Activated naive CD4-positive, alpha-beta T cell treated with anti-CD3 and anti-CD28 coated beads, Interleukin-2, amount 50 U/mL, for 24 hours (primary cell): Measurements from ENCODE around the gene ZNF570.

Experiments
- H3K27ac Mint-ChIP-seq: one replicate; pipeline ENCODE4 v1.8.0; 2021; ENCODE audit warnings: mild to moderate bottlenecking, mixed read lengths
- H3K27me3 Mint-ChIP-seq: one replicate; pipeline ENCODE4 v1.8.0; 2021; ENCODE audit warnings: mixed read lengths
- H3K36me3 Mint-ChIP-seq: one replicate; pipeline ENCODE4 v1.8.0; 2021; ENCODE audit warnings: mixed read lengths
- H3K4me1 Mint-ChIP-seq: one replicate; pipeline ENCODE4 v1.8.0; 2021; ENCODE audit warnings: mixed read lengths
- H3K4me3 Mint-ChIP-seq: one replicate; pipeline ENCODE4 v1.8.0; 2021; ENCODE audit warnings: mild to moderate bottlenecking, mixed read lengths
- H3K9me3 Mint-ChIP-seq: one replicate; pipeline ENCODE4 v1.8.0; 2021; ENCODE audit warnings: mixed read lengths

The ZNF570 gene

DNA sequence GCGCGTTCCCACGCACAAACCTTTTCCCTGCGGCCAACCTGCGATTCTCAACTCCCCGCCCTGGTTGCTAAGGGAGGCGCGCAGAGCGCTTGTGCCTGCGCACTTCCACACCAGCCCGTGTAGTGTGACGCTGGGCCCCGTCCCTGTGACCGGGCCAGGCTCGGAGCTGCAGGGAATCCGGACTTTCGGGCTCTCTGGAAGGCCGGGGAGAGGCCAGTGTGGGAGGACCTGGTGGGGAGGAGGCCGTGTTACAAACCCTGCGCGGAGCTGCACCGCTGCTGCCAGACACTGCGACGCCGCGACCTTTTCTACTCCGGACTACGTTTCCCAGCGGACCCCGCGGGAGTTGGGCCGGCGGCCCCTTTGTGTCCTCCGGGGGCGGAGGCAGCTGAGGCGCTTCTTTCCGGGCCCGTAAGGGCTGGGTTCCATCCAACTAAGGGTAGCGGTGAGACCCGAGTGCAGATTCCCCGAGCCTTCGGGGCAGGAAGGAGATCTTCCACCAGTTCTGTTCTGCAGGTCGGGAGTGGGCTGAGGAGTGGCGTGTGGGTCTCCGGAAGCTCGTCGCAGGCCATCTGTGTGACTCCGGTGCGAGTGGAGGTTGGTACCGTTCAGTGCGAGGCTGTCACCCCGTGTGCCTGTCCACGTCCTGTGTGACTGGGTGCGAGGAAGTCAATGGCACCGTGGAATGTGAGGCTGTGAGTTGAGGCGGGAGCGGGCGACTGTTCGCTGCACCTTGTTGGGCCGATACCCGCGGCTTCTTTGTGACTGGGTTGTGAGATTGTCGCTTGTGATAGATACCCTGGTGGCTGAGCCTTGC, at the start of gene ZNF570:
ZNF570 (plus strand) TSS at position 396 of the 817 bp plus-strand sequence. CDS start 999 bp downstream, outside the sequence.
- Mint-ChIP-seq H3K4me3 (peak within 1 kb of the TSS; percentile 98), H3K27me3 (no peaks in the 10 kb centered on the region), H3K4me1 (peaks cover 38% of the 10 kb centered on the region), H3K36me3 (peaks cover 29% of the 10 kb centered on the region), H3K27ac (peak within 1 kb of the TSS; percentile 97), H3K9me3 (peaks cover 15% of the 10 kb centered on the region)

DNA sequence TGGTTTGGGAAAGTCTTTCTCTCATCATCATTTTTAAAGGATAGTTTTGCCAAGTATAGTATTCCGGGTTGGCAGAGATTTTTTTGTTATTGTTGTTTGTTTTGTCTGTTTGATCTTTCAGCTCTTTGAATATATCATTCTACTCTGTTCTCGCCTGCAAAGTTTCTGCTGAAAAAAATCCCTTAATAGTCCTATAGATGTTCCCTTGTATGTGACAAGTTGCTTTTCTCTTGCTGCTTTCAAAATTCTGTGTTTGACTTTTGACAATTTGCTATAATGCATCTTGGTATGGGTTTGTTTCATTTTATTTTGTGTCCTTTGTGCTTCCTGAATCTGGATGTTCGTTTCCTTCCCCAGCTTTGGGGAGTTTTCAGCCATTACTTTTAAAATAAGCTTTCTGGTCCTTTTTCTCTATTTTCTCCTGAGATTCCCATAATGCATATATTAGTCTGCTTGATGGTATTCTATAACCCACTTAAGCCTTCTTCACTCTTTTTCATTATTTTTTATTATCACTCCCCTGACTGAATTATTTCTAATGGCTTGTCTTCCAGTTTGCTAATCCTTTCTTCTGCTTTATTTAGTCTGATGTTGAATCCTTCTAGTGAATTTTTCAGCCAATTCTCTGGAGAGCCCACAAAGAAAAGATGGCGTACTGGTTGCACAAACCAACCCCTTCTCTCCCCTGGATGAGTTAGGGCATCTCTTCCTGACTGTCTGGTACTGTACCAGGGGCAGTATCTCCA, 16.5 kb upstream of the ZNF570 start:
- H3K27ac Mint-ChIP-seq, result no peak overlapping the region
- peaks cover 71% of the 10 kb centered on the region for H3K36me3 Mint-ChIP-seq
- H3K27me3 Mint-ChIP-seq, result no peaks in the 10 kb centered on the region
- H3K9me3 Mint-ChIP-seq, result peaks cover 37% of the 10 kb centered on the region
- no peak overlapping the region for H3K4me3 Mint-ChIP-seq
- no peaks in the 10 kb centered on the region for H3K4me1 Mint-ChIP-seq

DNA sequence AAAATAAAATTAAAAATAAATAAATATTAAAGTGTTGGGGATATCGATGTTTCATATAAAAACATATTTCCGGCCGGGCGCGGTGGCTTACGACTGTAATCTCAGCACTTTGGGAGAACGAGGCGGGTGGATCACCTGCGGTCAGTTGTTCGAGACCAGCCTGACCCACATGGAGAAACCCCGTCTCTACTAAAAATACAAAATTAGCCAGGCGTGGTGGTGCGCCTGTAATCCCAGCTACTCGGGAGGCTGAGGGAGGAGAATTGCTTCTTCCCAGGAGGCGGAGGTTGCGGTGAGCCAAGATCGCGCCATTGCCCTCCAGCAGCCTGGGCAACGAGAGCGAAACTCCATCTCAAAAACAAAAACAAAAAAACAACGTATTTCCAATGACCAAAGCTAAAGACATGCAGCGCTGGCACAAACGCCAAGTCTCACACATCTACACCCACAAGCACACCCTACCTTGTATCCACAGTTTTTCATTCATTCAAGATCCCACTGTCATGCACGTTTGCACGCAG, 2.8 kb upstream of the ZNF570 start:
- H3K4me1 Mint-ChIP-seq, result peaks cover 38% of the 10 kb centered on the region
- peak overlapping the region; percentile 93 for H3K27ac Mint-ChIP-seq
- H3K36me3 Mint-ChIP-seq, result peaks cover 29% of the 10 kb centered on the region
- peak overlapping the region; percentile 95 for H3K4me3 Mint-ChIP-seq
- H3K9me3 Mint-ChIP-seq, result peaks cover 15% of the 10 kb centered on the region
- no peaks in the 10 kb centered on the region for H3K27me3 Mint-ChIP-seq

DNA sequence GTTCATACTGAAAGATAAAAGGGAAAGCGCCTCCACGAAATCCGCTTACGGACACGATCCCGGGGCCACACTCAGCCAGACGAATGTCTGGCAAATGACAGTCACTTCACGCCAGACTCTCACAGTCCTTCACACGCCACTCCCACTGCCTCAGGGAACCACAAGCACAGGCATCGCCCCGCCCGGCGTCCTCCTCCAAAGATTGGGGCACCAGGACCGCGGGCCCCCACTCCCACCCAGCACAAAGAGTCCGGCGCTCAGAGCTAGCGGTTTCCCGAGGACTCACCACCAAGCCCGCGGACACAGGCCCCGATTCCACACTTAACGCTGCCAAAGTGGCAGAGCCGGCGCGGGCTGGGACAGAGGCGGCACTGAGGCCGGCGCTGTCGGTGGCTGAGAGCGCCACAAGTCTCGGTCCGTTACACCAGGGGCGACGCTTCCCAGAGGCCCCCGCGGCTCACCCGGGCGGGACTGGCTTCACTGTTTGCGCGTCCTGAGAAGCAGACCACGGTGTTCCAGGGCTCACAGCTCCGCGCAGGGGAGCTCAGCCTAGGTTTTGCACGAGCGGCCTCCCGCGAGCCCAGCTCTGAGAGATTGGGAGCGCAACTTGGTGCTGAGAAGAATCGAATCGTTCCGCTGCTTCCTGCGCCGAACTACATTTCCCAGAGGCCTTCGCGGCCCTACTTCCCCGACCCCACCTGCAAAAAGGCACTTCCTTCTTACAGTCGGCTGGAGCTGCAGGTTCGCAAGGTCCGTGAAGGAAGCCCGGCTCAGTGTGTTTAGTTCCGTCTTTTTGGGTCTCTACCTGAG, 2.2 kb upstream of the ZNF570 start, which contains the start of gene ZNF569:
ZNF569 (minus strand) TSS at position 647 of the 810 bp plus-strand sequence. CDS start 22,523 bp downstream, outside the sequence.
- Mint-ChIP-seq H3K36me3 (peaks cover 29% of the 10 kb centered on the region), H3K27ac (peak within 1 kb of the TSS; percentile 93), H3K9me3 (peaks cover 15% of the 10 kb centered on the region)

DNA sequence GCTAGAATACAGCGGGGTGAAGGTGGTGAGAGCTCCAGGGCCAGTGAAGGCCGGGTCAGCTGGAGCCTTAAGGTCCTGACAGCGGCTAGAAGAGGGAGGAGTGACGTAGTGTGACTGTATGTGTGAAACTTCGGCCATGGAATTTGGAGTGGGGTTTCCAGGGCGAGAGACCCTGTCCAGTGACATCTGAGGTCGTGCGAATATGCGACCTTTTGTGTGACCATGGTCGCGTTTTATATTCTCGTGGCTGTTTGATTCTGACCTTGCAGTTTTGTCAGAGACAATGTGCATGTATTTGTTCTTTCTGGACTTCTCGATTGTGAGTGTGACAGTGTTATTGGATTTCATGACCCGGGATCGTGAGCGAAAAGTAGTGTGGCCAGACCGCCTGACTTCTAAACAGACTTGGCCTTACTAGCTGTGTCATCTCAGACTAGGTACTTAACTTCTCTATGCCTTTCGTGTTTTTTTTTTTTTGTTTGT, 1.5 kb upstream of the ZNF570 start:
- peak overlapping the region; percentile 95 for H3K4me3 Mint-ChIP-seq

More for the DNA sequence above, 2.2 kb upstream of the ZNF570 start, which contains the start of gene ZNF569:
- peaks cover 38% of the 10 kb centered on the region for H3K4me1 Mint-ChIP-seq
- H3K27me3 Mint-ChIP-seq, result no peaks in the 10 kb centered on the region
- H3K4me3 Mint-ChIP-seq, result peak within 1 kb of the TSS; percentile 95

DNA sequence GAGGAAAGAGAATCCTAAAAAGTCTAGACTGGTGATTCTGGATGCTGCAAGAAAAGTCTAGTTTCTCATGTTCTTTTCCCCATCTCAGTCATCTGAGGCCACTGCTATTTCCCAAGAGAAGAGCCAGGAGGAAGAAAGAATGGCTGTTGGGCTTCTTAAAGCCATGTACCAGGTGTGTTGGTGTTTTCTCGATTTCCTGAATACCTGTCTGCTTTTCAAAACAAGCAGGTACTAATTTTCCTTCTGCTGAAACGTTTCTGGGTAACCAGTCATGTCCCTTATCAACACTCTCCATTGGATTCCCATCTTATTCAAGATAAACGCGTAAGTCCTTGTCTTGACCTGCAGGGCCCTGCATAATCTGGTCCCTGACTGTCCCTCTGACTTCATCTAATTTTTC, 1.1 kb downstream of the ZNF570 start:
- peak overlapping the region; percentile 98 for H3K4me3 Mint-ChIP-seq
- peak overlapping the region; percentile 97 for H3K27ac Mint-ChIP-seq
- peaks cover 6% of the 10 kb centered on the region for H3K9me3 Mint-ChIP-seq
- H3K36me3 Mint-ChIP-seq, result peaks cover 20% of the 10 kb centered on the region
- H3K4me1 Mint-ChIP-seq, result peaks cover 38% of the 10 kb centered on the region
- H3K27me3 Mint-ChIP-seq, result no peaks in the 10 kb centered on the region

More for the DNA sequence above, 1.5 kb upstream of the ZNF570 start:
- Mint-ChIP-seq H3K9me3 (peaks cover 15% of the 10 kb centered on the region), H3K27ac (peak overlapping the region; percentile 93), H3K4me1 (peaks cover 38% of the 10 kb centered on the region), H3K36me3 (peaks cover 29% of the 10 kb centered on the region), H3K27me3 (no peaks in the 10 kb centered on the region)

DNA sequence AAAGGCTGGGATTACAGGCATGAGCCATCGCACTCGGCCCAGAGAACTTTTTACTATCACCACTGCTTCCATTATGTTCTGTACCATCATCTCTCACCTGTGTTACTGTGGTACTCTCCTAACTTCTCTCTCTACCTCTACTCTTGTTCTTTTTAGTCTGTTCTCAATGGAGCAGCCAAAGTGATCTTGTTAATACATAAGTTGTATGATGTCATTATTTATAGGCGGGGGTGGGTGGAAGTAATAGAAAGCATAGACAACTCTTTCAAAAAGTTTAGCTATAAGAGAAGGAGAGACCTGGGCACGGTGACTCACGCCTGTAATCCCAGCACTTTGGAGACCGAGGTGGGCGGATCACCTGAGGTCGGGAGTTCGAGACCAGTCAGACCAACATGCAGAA, 3.0 kb downstream of the ZNF570 start:
- no peak overlapping the region for H3K27ac Mint-ChIP-seq
- peaks cover 31% of the 10 kb centered on the region for H3K36me3 Mint-ChIP-seq
- no peaks in the 10 kb centered on the region for H3K27me3 Mint-ChIP-seq
- H3K9me3 Mint-ChIP-seq, result peaks cover 10% of the 10 kb centered on the region
- H3K4me1 Mint-ChIP-seq, result peaks cover 27% of the 10 kb centered on the region
- H3K4me3 Mint-ChIP-seq, result no peak overlapping the region

DNA sequence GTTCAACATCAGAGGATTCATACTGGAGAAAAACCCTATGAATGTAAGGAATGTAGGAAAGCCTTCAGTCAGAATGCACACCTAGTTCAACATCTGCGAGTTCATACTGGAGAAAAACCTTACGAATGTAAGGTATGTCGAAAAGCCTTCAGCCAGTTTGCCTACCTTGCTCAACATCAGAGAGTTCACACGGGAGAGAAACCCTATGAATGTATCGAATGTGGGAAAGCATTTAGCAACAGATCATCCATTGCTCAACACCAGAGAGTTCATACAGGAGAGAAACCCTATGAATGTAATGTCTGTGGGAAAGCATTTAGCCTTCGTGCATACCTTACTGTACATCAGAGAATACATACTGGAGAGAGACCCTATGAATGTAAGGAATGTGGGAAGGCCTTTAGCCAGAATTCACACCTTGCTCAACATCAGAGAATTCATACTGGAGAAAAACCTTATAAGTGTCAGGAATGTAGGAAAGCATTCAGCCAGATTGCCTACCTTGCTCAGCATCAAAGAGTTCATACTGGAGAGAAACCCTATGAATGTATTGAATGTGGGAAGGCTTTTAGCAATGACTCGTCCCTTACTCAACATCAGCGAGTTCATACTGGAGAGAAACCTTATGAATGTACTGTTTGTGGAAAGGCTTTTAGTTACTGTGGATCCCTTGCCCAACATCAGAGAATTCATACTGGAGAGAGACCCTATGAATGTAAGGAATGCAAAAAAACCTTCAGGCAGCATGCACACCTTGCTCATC, 15.4 kb downstream of the ZNF570 start:
- Mint-ChIP-seq H3K4me3 (no peak overlapping the region), H3K27ac (no peak overlapping the region), H3K9me3 (peaks cover 18% of the 10 kb centered on the region), H3K27me3 (no peaks in the 10 kb centered on the region), H3K4me1 (no peaks in the 10 kb centered on the region), H3K36me3 (peaks cover 52% of the 10 kb centered on the region)

DNA sequence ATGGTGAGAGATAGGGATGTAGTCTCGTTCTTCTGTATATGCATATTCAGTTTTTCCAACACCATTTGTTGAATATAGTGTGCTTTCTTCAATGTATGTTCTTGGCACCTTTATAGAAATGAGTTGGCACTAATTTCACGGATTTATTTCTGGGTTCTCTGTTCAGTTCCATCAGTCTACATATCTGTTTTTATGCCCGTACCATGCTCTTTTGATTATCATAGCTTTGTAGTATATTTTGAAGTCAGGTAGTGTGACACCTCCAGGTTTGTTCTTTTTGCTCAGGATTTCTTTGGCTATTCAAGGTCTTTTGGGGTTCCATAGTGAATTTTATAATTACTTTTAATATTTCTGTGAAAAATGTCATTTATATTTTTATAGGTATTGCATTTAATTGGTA, 23.1 kb downstream of the ZNF570 start:
- Mint-ChIP-seq H3K27ac (no peak overlapping the region), H3K4me3 (no peak overlapping the region), H3K27me3 (no peaks in the 10 kb centered on the region), H3K36me3 (peaks cover 20% of the 10 kb centered on the region), H3K9me3 (peaks cover 10% of the 10 kb centered on the region), H3K4me1 (no peaks in the 10 kb centered on the region)

DNA sequence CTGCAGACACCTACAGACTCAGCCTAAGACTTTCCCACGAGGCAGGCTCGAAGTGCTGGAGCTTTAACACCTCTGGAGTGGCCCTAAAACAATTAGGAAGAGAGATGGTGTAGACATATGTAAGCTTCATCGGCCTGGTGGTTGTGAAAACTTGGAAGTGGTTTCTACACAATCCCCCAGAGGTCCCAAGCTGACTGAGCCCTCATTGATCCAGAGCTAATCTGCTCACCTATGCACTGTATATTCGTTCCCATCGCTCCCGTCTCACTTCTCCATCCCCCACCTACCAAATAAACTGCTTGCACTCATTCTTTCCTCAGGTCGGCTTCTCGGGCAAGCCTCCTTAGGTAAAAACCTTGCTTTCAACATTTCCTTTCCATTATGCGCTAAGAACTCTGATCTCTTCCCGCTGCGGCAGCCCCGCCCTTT, 36.8 kb downstream of the ZNF570 start:
- Mint-ChIP-seq H3K27me3 (no peaks in the 10 kb centered on the region), H3K9me3 (peaks cover 20% of the 10 kb centered on the region), H3K36me3 (peaks cover 21% of the 10 kb centered on the region), H3K4me3 (no peak overlapping the region), H3K4me1 (no peaks in the 10 kb centered on the region), H3K27ac (no peak overlapping the region)

DNA sequence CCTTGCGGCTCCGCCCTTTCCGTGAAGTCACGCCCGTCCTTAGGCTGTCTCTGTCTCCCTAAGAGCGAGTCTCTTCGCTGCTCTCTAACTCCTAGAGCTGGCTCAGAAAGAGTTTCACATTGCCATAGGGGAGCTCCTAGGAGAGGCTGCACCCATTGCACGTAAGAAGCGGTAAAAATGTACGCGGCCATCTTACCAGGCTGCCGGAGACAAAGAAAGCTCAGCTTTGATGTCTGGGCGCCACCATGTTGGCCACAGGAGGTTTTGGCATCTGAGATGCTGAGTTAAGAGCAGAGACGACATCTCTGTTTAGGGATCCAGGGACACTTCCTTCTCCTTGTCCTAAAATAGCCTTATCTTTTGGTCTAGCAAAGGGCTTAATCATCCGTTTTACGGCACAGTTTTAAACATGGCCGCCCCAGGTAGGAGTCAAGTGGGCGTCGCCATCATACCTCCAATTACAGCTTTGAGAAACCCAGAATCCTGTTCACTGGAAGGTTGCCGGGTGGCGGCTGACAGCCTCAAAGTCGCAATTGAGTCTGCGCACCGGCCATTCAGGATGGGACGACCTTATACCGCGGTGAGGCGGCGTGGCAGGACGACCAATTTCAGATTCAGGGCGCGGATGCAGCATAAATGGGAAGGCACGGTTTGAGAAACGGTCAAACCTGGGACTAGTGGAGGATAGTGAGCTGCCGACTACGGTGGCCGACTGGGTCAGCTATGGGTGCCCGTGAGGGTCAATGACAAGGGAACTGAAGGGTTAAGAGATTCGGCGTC, 37.4 kb downstream of the ZNF570 start, which contains the start of gene ZNF793:
ZNF793 (plus strand) TSS at position 553 of the 780 bp plus-strand sequence. CDS start 16,501 bp downstream, outside the sequence.
- no peaks in the 10 kb centered on the region for H3K27me3 Mint-ChIP-seq
- no peak within 1 kb of the TSS for H3K27ac Mint-ChIP-seq
- no peaks in the 10 kb centered on the region for H3K4me1 Mint-ChIP-seq
- peaks cover 22% of the 10 kb centered on the region for H3K36me3 Mint-ChIP-seq
- H3K9me3 Mint-ChIP-seq, result peaks cover 20% of the 10 kb centered on the region
- no peak within 1 kb of the TSS for H3K4me3 Mint-ChIP-seq

DNA sequence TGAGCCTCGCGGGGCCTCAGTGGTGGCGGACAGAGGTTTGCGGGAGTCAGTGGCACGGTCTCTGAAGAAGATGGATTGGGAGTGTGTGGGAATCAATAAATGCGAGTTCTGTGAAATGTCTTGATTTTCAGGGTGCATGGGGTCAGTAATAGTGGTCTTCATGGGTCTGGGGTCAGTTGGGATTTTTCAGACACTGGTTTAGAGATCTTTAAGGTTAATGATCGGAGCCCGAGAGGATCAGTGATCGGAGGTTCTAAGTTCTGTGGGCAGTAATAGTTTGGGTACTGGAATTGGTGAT, 38.0 kb downstream of the ZNF570 start:
- Mint-ChIP-seq H3K27ac (no peak overlapping the region), H3K9me3 (peaks cover 20% of the 10 kb centered on the region), H3K27me3 (no peaks in the 10 kb centered on the region), H3K36me3 (peaks cover 27% of the 10 kb centered on the region), H3K4me3 (no peak overlapping the region), H3K4me1 (no peaks in the 10 kb centered on the region)

DNA sequence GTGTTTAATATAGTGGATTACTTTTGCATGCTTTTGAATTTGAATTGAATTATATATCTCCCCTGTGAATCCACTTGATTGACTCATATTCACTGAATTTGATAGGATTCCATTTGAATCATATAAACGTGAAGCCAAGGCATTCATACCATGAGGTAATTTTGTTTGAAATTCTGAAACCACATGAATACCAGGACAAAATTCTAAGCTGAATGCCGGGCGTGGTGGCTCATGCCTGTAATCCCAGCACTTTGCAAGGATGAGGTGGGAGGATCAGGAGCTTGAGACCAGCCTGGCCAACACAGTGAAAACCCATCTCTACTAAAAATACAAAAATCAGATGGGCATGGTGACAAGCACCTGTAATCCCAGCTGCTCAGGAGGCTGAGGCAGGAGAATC, 42.0 kb downstream of the ZNF570 start:
- no peaks in the 10 kb centered on the region for H3K4me1 Mint-ChIP-seq
- no peaks in the 10 kb centered on the region for H3K27me3 Mint-ChIP-seq
- H3K4me3 Mint-ChIP-seq, result no peak overlapping the region
- no peak overlapping the region for H3K27ac Mint-ChIP-seq
- H3K36me3 Mint-ChIP-seq, result peaks cover 40% of the 10 kb centered on the region
- peaks cover 25% of the 10 kb centered on the region for H3K9me3 Mint-ChIP-seq

DNA sequence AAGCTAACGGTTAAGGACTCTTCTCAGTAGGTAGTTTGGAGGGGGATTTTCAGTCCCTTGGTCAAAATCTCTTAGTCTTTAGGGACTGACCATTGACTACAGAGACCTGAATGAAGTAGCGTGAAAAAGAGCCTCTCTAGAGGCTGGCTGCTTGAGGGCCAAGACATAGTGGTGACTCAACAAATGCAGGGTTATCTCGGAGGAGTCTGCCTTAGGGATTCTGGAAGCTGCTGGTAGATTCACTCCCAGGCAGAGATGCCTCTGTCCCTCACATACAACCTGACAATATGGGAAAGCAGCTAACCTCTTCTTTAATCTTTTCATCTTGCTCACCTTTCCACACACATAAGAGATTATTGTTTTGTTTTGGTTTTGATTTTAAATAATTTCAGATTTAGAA, 42.7 kb downstream of the ZNF570 start:
- Mint-ChIP-seq H3K27me3 (no peaks in the 10 kb centered on the region), H3K36me3 (peaks cover 43% of the 10 kb centered on the region), H3K4me1 (no peaks in the 10 kb centered on the region), H3K9me3 (peaks cover 25% of the 10 kb centered on the region), H3K27ac (no peak overlapping the region), H3K4me3 (no peak overlapping the region)
